Activated naive CD4-positive, alpha-beta T cell treated with anti-CD3 and anti-CD28 coated beads for 36 hours (primary cell): ENCODE data around the gene C5orf15. TPM values are rescaled to one million over a fixed set of nuclear protein-coding genes. Genes with fewer than 3 reads are reported as not detected.

ENCODE experiments used
- CTCF ChIA-PET: fragments of 350-600 bp; sonication (Branson Sonifier 250); formaldehyde crosslinking; loops from one replicate; lab custom pipeline; 2021; ENCODE audit warnings: antibody characterized with exemption; lab: Charles Lee
- DNase-seq: peaks from one replicate; pipeline ENCODE4 v3.0.0-alpha.2; 2020
- H3K27ac Mint-ChIP-seq: one replicate; pipeline ENCODE4 v1.8.0; 2021; ENCODE audit warnings: mild to moderate bottlenecking, mixed read lengths
- H3K27me3 Mint-ChIP-seq: one replicate; pipeline ENCODE4 v1.8.0; 2021; ENCODE audit warnings: low read depth, mixed read lengths
- H3K36me3 Mint-ChIP-seq: one replicate; pipeline ENCODE4 v1.8.0; 2021; ENCODE audit warnings: low read depth, mixed read lengths
- H3K4me1 Mint-ChIP-seq: one replicate; pipeline ENCODE4 v1.8.0; 2021; ENCODE audit warnings: low read depth, mixed read lengths
- H3K4me3 Mint-ChIP-seq: one replicate; pipeline ENCODE4 v1.8.0; 2021; ENCODE audit warnings: mild to moderate bottlenecking, moderate library complexity, mixed read lengths
- H3K9me3 Mint-ChIP-seq: one replicate; pipeline ENCODE4 v1.8.0; 2021; ENCODE audit warnings: mixed read lengths
- intact Hi-C: fragments of 100-400 bp; cut with micrococcal nuclease; formaldehyde crosslinking; loops from one replicate; pipeline ENCODE4 v1.15.1; 2023
- total RNA-seq, 2 experiments: library from RNA; stranded (reverse); gene quantifications; one replicate each; pipeline ENCODE4 v1.2.3, GENCODE V29; 2021

Gene C5orf15
- total RNA-seq, 2 experiments from 2014 or later, result 18.1 to 18.6 TPM

- DNase-seq, result no peak
- peaks cover 40% of the 10 kb centered on the region for H3K4me1 Mint-ChIP-seq
- no peak overlapping the region for H3K4me3 Mint-ChIP-seq
- CTCF ChIA-PET, result interaction anchor here (1.3 kb wide), 1 partner anchor 23 kb away, joined by 5 read pairs; no protein-coding TSS in a partner anchor
- H3K27ac Mint-ChIP-seq, result no peak overlapping the region
- H3K9me3 Mint-ChIP-seq, result no peaks in the 10 kb centered on the region
- H3K36me3 Mint-ChIP-seq, result peaks cover 41% of the 10 kb centered on the region
- intact Hi-C loops, result no loop called here
- no peaks in the 10 kb centered on the region for H3K27me3 Mint-ChIP-seq
These were observed 5.7 kb upstream of the C5orf15 start for GRCh38 chr5:133974142-133974541.

- intact Hi-C loops, result no loop called here
- no peaks in the 10 kb centered on the region for H3K9me3 Mint-ChIP-seq
- H3K27ac Mint-ChIP-seq, result peak overlapping the region; percentile 93
- no peaks in the 10 kb centered on the region for H3K27me3 Mint-ChIP-seq
- H3K4me3 Mint-ChIP-seq, result peak overlapping the region; percentile 96
- DNase-seq, result no peak
- H3K36me3 Mint-ChIP-seq, result peaks cover 19% of the 10 kb centered on the region
- CTCF ChIA-PET, result interaction anchor here (1.2 to 1.4 kb wide), 2 partner anchors 8 kb away, joined by 4 to 5 read pairs; no protein-coding TSS in a partner anchor
- peaks cover 33% of the 10 kb centered on the region for H3K4me1 Mint-ChIP-seq
These were observed 2.0 kb upstream of the C5orf15 start for GRCh38 chr5:133970325-133970909.

- H3K27me3 Mint-ChIP-seq, result no peaks in the 10 kb centered on the region
- DNase-seq, result no peak
- H3K9me3 Mint-ChIP-seq, result no peaks in the 10 kb centered on the region
- peak overlapping the region; percentile 96 for H3K4me3 Mint-ChIP-seq
- CTCF ChIA-PET, result interaction anchor here (0.6 to 1.2 kb wide), 3 partner anchors 8 to 49 kb away, joined by 3 to 4 read pairs (median 3); no protein-coding TSS in a partner anchor
- peak overlapping the region; percentile 93 for H3K27ac Mint-ChIP-seq
- peaks cover 37% of the 10 kb centered on the region for H3K4me1 Mint-ChIP-seq
- H3K36me3 Mint-ChIP-seq, result peaks cover 18% of the 10 kb centered on the region
- intact Hi-C loops, result no loop called here
These were observed 1.4 kb upstream of the C5orf15 start for GRCh38 chr5:133969654-133970324.

- peaks cover 6% of the 10 kb centered on the region for H3K9me3 Mint-ChIP-seq
- H3K4me3 Mint-ChIP-seq, result peak overlapping the region; percentile 96
- peak overlapping the region; percentile 93 for H3K27ac Mint-ChIP-seq
- intact Hi-C loops, result loop anchor here (1.0 kb wide), 6 partner anchors 10 to 478 kb away; no protein-coding TSS in a partner anchor
- DNase-seq, result peak; percentile 21
- CTCF ChIA-PET, result no interaction called here
- no peaks in the 10 kb centered on the region for H3K27me3 Mint-ChIP-seq
- peaks cover 51% of the 10 kb centered on the region for H3K4me1 Mint-ChIP-seq
- peaks cover 26% of the 10 kb centered on the region for H3K36me3 Mint-ChIP-seq
These were observed 674 bp downstream of the C5orf15 start for GRCh38 chr5:133967698-133968203.

GRCh38 chr5:133967124-133967523, 1.3 kb downstream of the C5orf15 start:
- Mint-ChIP-seq H3K4me1 (peaks cover 58% of the 10 kb centered on the region), H3K36me3 (peaks cover 21% of the 10 kb centered on the region), H3K27ac (no peak overlapping the region), H3K9me3 (peaks cover 6% of the 10 kb centered on the region), H3K4me3 (peak overlapping the region; percentile 96), H3K27me3 (no peaks in the 10 kb centered on the region)
- DNase-seq, result no peak
- CTCF ChIA-PET, result interaction anchor here (0.6 kb wide), 1 partner anchor 719 kb away, joined by 7 read pairs; no protein-coding TSS in a partner anchor
- intact Hi-C loops, result no loop called here

- CTCF ChIA-PET, result no interaction called here
- no peak for DNase-seq
- peaks cover 18% of the 10 kb centered on the region for H3K36me3 Mint-ChIP-seq
- H3K27me3 Mint-ChIP-seq, result no peaks in the 10 kb centered on the region
- intact Hi-C loops, result no loop called here
- no peak overlapping the region for H3K4me3 Mint-ChIP-seq
- H3K4me1 Mint-ChIP-seq, result peaks cover 60% of the 10 kb centered on the region
- H3K27ac Mint-ChIP-seq, result no peak overlapping the region
- peaks cover 6% of the 10 kb centered on the region for H3K9me3 Mint-ChIP-seq
These were observed 2.3 kb downstream of the C5orf15 start for GRCh38 chr5:133966090-133966489.

GRCh38 chr5:133963493-133964128, 4.8 kb downstream of the C5orf15 start:
- intact Hi-C loops, result no loop called here
- no peak for DNase-seq
- peaks cover 6% of the 10 kb centered on the region for H3K9me3 Mint-ChIP-seq
- H3K4me1 Mint-ChIP-seq, result peaks cover 62% of the 10 kb centered on the region
- H3K27me3 Mint-ChIP-seq, result no peaks in the 10 kb centered on the region
- H3K36me3 Mint-ChIP-seq, result peaks cover 18% of the 10 kb centered on the region
- H3K27ac Mint-ChIP-seq, result peak overlapping the region; percentile 60
- CTCF ChIA-PET, result interaction anchor here (0.6 kb wide), 1 partner anchor 951 kb away, joined by 3 read pairs; no protein-coding TSS in a partner anchor
- H3K4me3 Mint-ChIP-seq, result no peak overlapping the region

GRCh38 chr5:133962801-133963476, 5.5 kb downstream of the C5orf15 start:
- CTCF ChIA-PET, result interaction anchor here (0.6 to 2.0 kb wide), 5 partner anchors 8 to 951 kb away, joined by 3 to 10 read pairs (median 5); no protein-coding TSS in a partner anchor
- intact Hi-C loops, result no loop called here

GRCh38 chr5:133962131-133962530, 6.3 kb downstream of the C5orf15 start:
- peaks cover 6% of the 10 kb centered on the region for H3K9me3 Mint-ChIP-seq
- CTCF ChIA-PET, result interaction anchor here (0.6 to 2.0 kb wide), 4 partner anchors 9 to 22 kb away, joined by 5 to 10 read pairs (median 5); no protein-coding TSS in a partner anchor
- peak overlapping the region; percentile 60 for H3K27ac Mint-ChIP-seq
- H3K27me3 Mint-ChIP-seq, result no peaks in the 10 kb centered on the region
- intact Hi-C loops, result no loop called here
- peaks cover 64% of the 10 kb centered on the region for H3K4me1 Mint-ChIP-seq
- no peak overlapping the region for H3K4me3 Mint-ChIP-seq
- peaks cover 20% of the 10 kb centered on the region for H3K36me3 Mint-ChIP-seq
- DNase-seq, result no peak

More at GRCh38 chr5:133962801-133963476, 5.5 kb downstream of the C5orf15 start:
- peaks cover 65% of the 10 kb centered on the region for H3K4me1 Mint-ChIP-seq
- H3K4me3 Mint-ChIP-seq, result no peak overlapping the region
- DNase-seq, result no peak
- peaks cover 18% of the 10 kb centered on the region for H3K36me3 Mint-ChIP-seq
- no peaks in the 10 kb centered on the region for H3K27me3 Mint-ChIP-seq
- peaks cover 6% of the 10 kb centered on the region for H3K9me3 Mint-ChIP-seq
- peak overlapping the region; percentile 60 for H3K27ac Mint-ChIP-seq

- Mint-ChIP-seq H3K4me1 (peaks cover 52% of the 10 kb centered on the region), H3K9me3 (peaks cover 6% of the 10 kb centered on the region), H3K4me3 (no peak overlapping the region), H3K27ac (peak overlapping the region; percentile 6), H3K36me3 (peaks cover 27% of the 10 kb centered on the region), H3K27me3 (no peaks in the 10 kb centered on the region)
- DNase-seq, result no peak
- CTCF ChIA-PET, result interaction anchor here (0.9 kb wide), 1 partner anchor 10 kb away, joined by 3 read pairs; no protein-coding TSS in a partner anchor
- intact Hi-C loops, result no loop called here
These were observed 8.8 kb downstream of the C5orf15 start for GRCh38 chr5:133959643-133960042.

GRCh38 chr5:133957591-133957990, 10.8 kb downstream of the C5orf15 start:
- peak; percentile 39 for DNase-seq
- Mint-ChIP-seq H3K36me3 (peaks cover 23% of the 10 kb centered on the region), H3K9me3 (peaks cover 3% of the 10 kb centered on the region), H3K27ac (peak overlapping the region; percentile 70), H3K4me1 (peaks cover 43% of the 10 kb centered on the region), H3K27me3 (no peaks in the 10 kb centered on the region), H3K4me3 (no peak overlapping the region)
- intact Hi-C loops, result no loop called here
- CTCF ChIA-PET, result interaction anchor here (1.3 kb wide), 1 partner anchor 18 kb away, joined by 3 read pairs; no protein-coding TSS in a partner anchor
